Esophagus squamous epithelium (tissue), 5 donors: ENCODE data around the gene GTPBP4. TPM values are rescaled to one million over a fixed set of nuclear protein-coding genes. Genes with fewer than 3 reads are reported as not detected.
A peak's percentile ranks its signal among the peaks of the same experiment; 100 is the strongest.

ENCODE experiments used
- DNase-seq: peaks from one replicate; lab custom pipeline; 2025; lab: John Stamatoyannopoulos, UW
- H3K27ac ChIP-seq, 4 donors: fragments of 200-600 bp; sonication (generic); one replicate each; pipeline ENCODE4 v1.5.1; 2016 to 2019; ENCODE audit warnings: mild to moderate bottlenecking in 1 of 4
- H3K27me3 ChIP-seq, 4 donors: fragments of 200-600 bp; sonication (generic); 1 replicate in 3 of 4; 2 replicates in 1 of 4; pipeline versions ENCODE4 v1.5.1 to v1.6.0; 2017 to 2021; ENCODE audit warnings: antibody characterized with exemption in 1 of 4
- H3K36me3 ChIP-seq, 3 donors: fragments of 200-600 bp; sonication (generic); one replicate each; pipeline ENCODE4 v1.5.1; 2016 to 2019
- H3K4me1 ChIP-seq, 3 donors: fragments of 200-600 bp; sonication (generic); one replicate each; pipeline ENCODE4 v1.5.1; 2017 to 2019
- H3K4me3 ChIP-seq, 4 donors: fragments of 200-600 bp; sonication (generic); 1 replicate in 3 of 4; 2 replicates in 1 of 4; pipeline ENCODE4 v1.5.1; 2016 to 2019; ENCODE audit warnings: mild to moderate bottlenecking in 2 of 4, moderate library complexity in 1 of 4
- H3K9me3 ChIP-seq, 3 donors: fragments of 200-600 bp; sonication (generic); one replicate each; pipeline ENCODE4 v1.5.1; 2016 to 2019
- CTCF ChIP-seq, 6 experiments: fragments of 450-650 bp in 4 of 6; fragments of 200-600 bp in 2 of 6; sonication (generic) in 2 of 6; IDR thresholded peaks; one replicate each; pipeline ENCODE4 v1.5.1; 2016 to 2019; ENCODE audit warnings: antibody characterized with exemption in 6 of 6, mild to moderate bottlenecking in 4 of 6, moderate library complexity in 4 of 6
- POLR2A ChIP-seq, 4 donors: fragments of 450-650 bp; IDR thresholded peaks; one replicate each; pipeline ENCODE4 v1.6.1; 2017; ENCODE audit warnings: antibody characterized with exemption in 4 of 4, mild to moderate bottlenecking in 4 of 4, moderate library complexity in 3 of 4
- WGBS, 2 donors: methylation state at CpG; one replicate each; pipeline ENCODE4 v1.1.5; 2018; 5-methylcytosine and 5-hydroxymethylcytosine counted together
- intact Hi-C: fragments of 100-400 bp; cut with DNase I; formaldehyde crosslinking; loops from one replicate; pipeline ENCODE4 v1.15.0; 2022
- total RNA-seq, 4 donors: library from RNA; depleted of rRNA; stranded (reverse); fragments of >200 nt; gene quantifications; one replicate each; pipeline ENCODE4 v1.1.0, GENCODE V29; 2016
- donor health status: DM: yes; HTN: yes; CAD: no.

Gene GTPBP4
- total RNA-seq, 4 donors from 2014 or later, result 10.2 to 35.1 (median 23.1) TPM

GRCh38 chr10:986881-987619 is 1.2 kb upstream of the GTPBP4 start:
- peaks cover 14 to 48% (median 30%) of the 10 kb centered on the region in 3 donors for H3K4me1 ChIP-seq
- WGBS, 2 donors, result 49 to 65% methylated on average over 9 to 14 of the region's 14 CpGs
- DNase-seq, result no peak
- no peaks in the 10 kb centered on the region for H3K27me3 ChIP-seq
- intact Hi-C loops, result no loop called here
- H3K4me3 ChIP-seq, result peak overlapping the region; percentile 77 to 100 (median 95)
- H3K27ac ChIP-seq, result peak overlapping the region; percentile 95 to 99 (median 96)
- H3K9me3 ChIP-seq, result no peaks in the 10 kb centered on the region
- TF ChIP-seq POLR2A (IDR thresholded peaks at IDR 0.05), result no peak
- TF ChIP-seq CTCF (IDR thresholded peaks at IDR 0.05), result no peak
- H3K36me3 ChIP-seq, result peaks cover 0 to 3% (median 0%) of the 10 kb centered on the region in 3 donors

GRCh38 chr10:987620-987869 is 689 bp upstream of the GTPBP4 start:
- intact Hi-C loops, result no loop called here
- peaks cover 14 to 48% (median 30%) of the 10 kb centered on the region in 3 donors for H3K4me1 ChIP-seq
- H3K27me3 ChIP-seq, result no peaks in the 10 kb centered on the region
- no peaks in the 10 kb centered on the region for H3K9me3 ChIP-seq
- H3K36me3 ChIP-seq, result peaks cover 0 to 4% (median 0%) of the 10 kb centered on the region in 3 donors
- 0 to 5% methylated on average over 2 to 7 of the region's 7 CpGs for WGBS, 2 donors
- no peak for DNase-seq
- peak overlapping the region; percentile 95 to 99 (median 96) for H3K27ac ChIP-seq
- peak overlapping the region; percentile 77 to 100 (median 95) for H3K4me3 ChIP-seq
- TF ChIP-seq POLR2A (IDR thresholded peaks at IDR 0.05), result no peak
- TF ChIP-seq CTCF (IDR thresholded peaks at IDR 0.05), result no peak

GRCh38 chr10:988667-989545 is 672 bp downstream of the GTPBP4 start:
- H3K4me1 ChIP-seq, result peaks cover 14 to 48% (median 30%) of the 10 kb centered on the region in 3 donors
- no peaks in the 10 kb centered on the region for H3K27me3 ChIP-seq
- peaks cover 0 to 18% (median 11%) of the 10 kb centered on the region in 3 donors for H3K36me3 ChIP-seq
- peak overlapping the region; percentile 77 to 100 (median 95) for H3K4me3 ChIP-seq
- DNase-seq, result no peak
- peak overlapping the region; percentile 95 to 99 (median 96) for H3K27ac ChIP-seq
- 21 to 33% methylated on average over 25 to 36 of the region's 42 CpGs for WGBS, 2 donors
- intact Hi-C loops, result no loop called here
- H3K9me3 ChIP-seq, result no peaks in the 10 kb centered on the region
- TF ChIP-seq POLR2A (IDR thresholded peaks at IDR 0.05) (no peak), CTCF (IDR thresholded peaks at IDR 0.05) (no peak)

- Histone ChIP-seq H3K4me1 (peaks cover 14 to 42% (median 30%) of the 10 kb centered on the region in 3 donors), H3K9me3 (no peaks in the 10 kb centered on the region), H3K4me3 (no peak overlapping the region), H3K27me3 (no peaks in the 10 kb centered on the region), H3K36me3 (peaks cover 4 to 37% (median 17%) of the 10 kb centered on the region in 3 donors), H3K27ac (no peak overlapping the region)
- DNase-seq, result no peak
- intact Hi-C loops, result no loop called here
- 89 to 92% methylated on average over 6 of the region's 6 CpGs for WGBS, 2 donors
- no peak for TF ChIP-seq CTCF (IDR thresholded peaks at IDR 0.05)
- TF ChIP-seq POLR2A (IDR thresholded peaks at IDR 0.05), result no peak
Measured at GRCh38 chr10:990808-991207, 2.6 kb downstream of the GTPBP4 start.

GRCh38 chr10:992467-992866 is 4.2 kb downstream of the GTPBP4 start:
- no peak overlapping the region for H3K4me3 ChIP-seq
- TF ChIP-seq POLR2A (IDR thresholded peaks at IDR 0.05), result no peak
- TF ChIP-seq CTCF (IDR thresholded peaks at IDR 0.05), result no peak
- H3K27ac ChIP-seq, result no peak overlapping the region
- H3K4me1 ChIP-seq, result peaks cover 11 to 26% (median 15%) of the 10 kb centered on the region in 3 donors
- H3K27me3 ChIP-seq, result no peaks in the 10 kb centered on the region
- intact Hi-C loops, result no loop called here
- 76 to 94% methylated on average over 6 of the region's 6 CpGs for WGBS, 2 donors
- DNase-seq, result no peak
- H3K9me3 ChIP-seq, result no peaks in the 10 kb centered on the region
- H3K36me3 ChIP-seq, result peaks cover 4 to 54% (median 20%) of the 10 kb centered on the region in 3 donors
